ENCODE data around the gene CHAMP1.

Gene CHAMP1, protein sequence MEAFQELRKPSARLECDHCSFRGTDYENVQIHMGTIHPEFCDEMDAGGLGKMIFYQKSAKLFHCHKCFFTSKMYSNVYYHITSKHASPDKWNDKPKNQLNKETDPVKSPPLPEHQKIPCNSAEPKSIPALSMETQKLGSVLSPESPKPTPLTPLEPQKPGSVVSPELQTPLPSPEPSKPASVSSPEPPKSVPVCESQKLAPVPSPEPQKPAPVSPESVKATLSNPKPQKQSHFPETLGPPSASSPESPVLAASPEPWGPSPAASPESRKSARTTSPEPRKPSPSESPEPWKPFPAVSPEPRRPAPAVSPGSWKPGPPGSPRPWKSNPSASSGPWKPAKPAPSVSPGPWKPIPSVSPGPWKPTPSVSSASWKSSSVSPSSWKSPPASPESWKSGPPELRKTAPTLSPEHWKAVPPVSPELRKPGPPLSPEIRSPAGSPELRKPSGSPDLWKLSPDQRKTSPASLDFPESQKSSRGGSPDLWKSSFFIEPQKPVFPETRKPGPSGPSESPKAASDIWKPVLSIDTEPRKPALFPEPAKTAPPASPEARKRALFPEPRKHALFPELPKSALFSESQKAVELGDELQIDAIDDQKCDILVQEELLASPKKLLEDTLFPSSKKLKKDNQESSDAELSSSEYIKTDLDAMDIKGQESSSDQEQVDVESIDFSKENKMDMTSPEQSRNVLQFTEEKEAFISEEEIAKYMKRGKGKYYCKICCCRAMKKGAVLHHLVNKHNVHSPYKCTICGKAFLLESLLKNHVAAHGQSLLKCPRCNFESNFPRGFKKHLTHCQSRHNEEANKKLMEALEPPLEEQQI
- total RNA-seq, result 1.8 to 51.3 (median 11.1) reads per million in 17 experiments

DNA sequence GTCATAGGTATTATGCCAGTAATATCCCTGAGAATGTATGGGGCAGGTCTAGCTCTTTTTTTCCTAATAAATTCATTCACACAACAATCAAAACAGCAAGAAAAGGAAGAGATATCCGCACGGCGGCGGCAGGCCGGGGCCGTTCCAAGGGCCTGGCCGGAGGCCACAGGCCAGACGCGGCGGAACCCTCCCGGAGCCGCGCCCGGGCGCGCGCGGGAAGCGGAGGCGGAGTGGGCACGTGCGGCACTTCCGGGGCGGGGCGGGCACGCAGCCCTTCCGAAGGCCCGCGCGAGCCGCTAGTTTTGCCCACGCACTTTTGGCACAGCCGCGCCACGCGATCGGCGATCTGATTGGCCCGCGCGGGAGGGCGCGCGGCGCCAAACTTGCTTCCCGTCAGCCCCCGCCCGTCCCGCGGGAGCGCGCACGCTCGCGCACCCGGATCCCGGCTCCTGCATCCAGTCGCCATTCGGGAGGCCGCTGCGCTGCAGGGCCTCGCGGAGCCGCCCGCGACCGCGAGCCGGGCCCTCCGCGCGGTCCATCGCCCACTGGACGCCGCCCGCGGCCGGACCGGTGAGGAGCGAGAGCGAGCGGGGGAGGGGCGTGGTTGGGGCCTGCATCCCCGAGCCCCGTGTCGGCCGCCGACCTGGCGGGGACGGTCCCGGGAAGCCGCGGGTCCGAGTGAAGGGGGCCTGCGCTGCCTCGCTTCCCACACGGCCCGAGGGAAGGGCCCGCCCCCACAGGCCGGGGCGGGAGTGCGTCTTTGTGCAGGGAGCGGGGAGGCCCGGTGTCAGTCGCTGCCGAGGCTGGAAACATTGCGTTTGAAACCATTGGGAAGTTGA lies at the start of gene CHAMP1:
TSS of gene CHAMP1 (plus strand) at position 430 of the 839 bp plus-strand sequence. CDS start 9,340 bp downstream, outside the sequence.
- DNase-seq, result peak; percentile 99 to 100 (median 100)

DNA sequence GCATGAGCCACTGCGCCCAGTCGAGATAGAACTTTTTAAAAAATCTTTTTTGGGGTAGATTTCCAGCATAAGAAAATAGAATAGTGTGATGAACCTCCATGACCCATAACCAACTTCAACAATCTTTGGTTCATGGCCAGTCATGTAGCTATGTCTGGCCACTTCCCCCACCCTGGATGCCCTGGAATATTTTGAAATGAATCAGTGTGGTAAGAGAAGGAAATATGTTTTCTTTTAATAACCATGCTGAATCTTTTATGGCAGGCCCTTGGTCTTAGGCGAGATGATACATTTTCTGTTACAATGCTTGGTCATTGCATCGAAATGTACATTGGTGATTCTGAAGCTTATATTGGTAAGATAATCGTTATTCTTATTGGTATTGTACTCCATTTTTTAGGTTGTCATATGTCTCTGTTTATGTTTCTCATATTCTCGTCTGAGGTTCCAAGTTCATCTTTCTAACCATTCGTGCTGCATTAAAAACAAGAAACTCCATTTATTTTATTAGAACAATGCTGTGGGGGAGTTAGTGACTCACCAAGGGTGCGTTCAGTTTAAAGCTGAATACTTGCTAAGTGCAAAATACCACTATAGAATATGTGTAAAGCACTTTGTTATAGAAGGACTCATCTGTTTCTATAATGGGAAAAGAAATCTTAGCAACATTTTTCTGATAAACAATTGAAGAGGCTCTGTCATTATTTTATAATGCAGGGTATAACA lies 49.3 kb upstream of the CHAMP1 start:
- DNase-seq, result no peak

DNA sequence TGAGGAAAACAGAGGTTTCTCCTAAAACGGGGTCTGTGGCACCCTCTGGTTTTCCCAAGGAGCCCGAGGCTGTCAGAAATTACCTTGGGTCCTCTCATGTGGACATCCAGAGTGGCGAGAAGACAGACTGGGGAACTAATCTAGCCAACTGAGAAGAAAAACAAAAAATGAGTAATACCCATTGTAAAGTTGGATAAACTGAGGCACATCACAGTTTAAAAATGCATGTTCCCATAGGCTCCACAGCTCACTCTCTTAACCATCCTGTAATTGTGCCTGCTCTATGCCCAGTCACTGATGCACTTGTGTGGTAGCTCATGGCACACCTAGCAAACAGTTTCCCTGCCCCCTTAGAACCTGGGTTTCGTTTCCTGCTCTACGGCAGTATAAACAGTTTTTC lies 48.1 kb upstream of the CHAMP1 start:
- no peak for DNase-seq

GRCh38 chr13:114268344-114269280 lies 45.7 kb upstream of the CHAMP1 start:
- no peak for DNase-seq

GRCh38 chr13:114269281-114269770 lies 45.0 kb upstream of the CHAMP1 start:
- DNase-seq, result no peak

- DNase-seq, result peak in 3 of 4 experiments; percentile 6 to 15 (median 12)
Measured at GRCh38 chr13:114272977-114273376, 41.3 kb upstream of the CHAMP1 start.

GRCh38 chr13:114275304-114275703 lies 39.0 kb upstream of the CHAMP1 start:
- DNase-seq, result peak; percentile 54 to 72 (median 68)

- DNase-seq, result no peak
Measured at GRCh38 chr13:114279146-114279545, 35.2 kb upstream of the CHAMP1 start.

GRCh38 chr13:114279758-114280355 lies 34.4 kb upstream of the CHAMP1 start:
- DNase-seq, result peak in 3 of 4 experiments; percentile 16 to 34 (median 21)

GRCh38 chr13:114281351-114282040 lies 32.8 kb upstream of the CHAMP1 start, which contains the start of gene UPF3A:
Gene UPF3A, plus strand, starts transcription at chr13:114281601. Its CDS starts 39 bp downstream, at chr13:114281640.
- DNase-seq, result peak; percentile 97 to 99 (median 98)

DNA sequence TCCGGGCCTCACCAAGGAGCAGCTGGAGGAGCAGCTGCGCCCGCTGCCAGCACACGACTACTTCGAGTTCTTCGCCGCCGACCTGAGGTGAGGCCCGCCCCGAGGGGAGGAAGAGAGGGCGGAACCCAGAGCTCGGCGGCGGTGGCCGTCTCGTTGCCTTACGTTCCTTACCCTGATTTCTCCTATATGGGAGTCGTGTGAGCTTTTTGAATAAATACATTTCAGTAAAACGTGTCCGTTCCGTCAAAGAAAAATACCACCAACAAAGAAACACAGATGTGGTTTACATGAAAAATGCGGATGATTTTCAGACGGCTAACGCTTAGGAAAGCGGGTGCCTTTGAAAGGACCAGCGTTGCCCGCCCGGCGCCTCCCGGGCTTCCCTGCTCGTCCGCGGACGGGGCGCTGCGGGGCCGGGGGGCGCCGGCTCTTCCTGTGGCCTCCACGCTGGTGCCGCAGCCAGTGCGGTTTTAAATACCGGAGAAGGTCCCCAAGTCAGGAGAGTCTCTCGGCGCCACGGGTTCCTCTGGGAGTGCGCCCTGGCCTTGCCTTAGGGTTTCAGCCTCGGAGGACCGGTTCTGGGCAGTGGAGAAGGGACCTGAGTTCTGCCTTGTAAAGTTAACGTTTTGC lies 32.1 kb upstream of the CHAMP1 start:
- DNase-seq, result peak; percentile 74 to 89 (median 81)

- peak in 3 of 4 experiments; percentile 22 to 25 (median 24) for DNase-seq
Measured at GRCh38 chr13:114283576-114283975, 30.7 kb upstream of the CHAMP1 start.

- DNase-seq, result no peak
Measured at GRCh38 chr13:114284680-114285079, 29.6 kb upstream of the CHAMP1 start.

DNA sequence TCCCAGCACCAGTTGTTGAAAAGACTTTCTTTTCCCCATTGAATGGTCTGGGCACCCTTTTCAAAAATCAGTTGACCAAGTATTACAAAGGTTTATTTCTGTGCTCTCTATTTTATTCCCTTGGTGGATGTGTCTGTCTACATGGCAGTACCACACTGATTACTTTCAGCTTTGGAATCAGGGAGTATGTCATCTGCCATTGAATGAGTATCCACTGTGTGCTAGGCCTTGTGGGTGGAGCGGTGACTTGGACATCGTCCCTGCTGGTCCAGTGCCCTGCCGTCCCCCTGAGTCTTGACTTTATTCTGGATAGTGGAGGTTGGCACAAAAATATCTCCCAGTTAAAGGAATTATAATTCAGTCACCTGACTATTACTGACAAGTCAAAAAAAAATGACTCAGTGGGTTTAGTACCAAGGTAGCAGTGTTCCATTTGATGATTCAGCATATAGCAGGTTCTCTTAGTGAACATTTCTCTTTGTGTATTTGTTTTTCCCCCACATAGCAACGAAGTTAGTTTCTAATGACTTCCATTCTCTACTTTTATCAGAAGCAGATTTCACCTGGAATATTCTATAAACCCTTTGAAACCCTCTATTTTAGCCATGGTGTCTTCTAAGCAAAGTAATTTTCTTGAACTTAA lies 29.0 kb upstream of the CHAMP1 start:
- DNase-seq, result no peak

- DNase-seq, result no peak
Measured at GRCh38 chr13:114286808-114287207, 27.5 kb upstream of the CHAMP1 start.

DNA sequence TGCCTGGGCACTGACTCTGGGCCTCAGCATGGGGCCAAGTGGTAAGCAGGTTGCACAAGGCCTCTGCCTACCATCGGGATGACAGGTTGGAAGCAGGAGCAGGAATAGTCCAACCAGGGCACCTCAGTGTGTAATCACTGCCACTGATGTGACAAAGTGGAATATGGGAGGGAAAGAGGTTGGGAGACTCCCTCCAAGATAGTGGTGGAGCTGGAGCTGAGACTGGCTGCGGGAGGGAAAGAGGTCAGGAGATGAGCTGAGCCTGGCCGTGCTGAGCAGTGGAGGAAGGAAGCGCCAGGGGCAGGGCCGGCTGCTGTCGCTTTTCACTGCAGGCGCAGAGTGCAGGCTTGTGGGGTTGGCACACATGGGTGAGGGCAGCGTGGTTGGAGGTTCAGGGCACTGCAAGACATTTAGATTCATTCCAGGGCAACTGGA lies 26.1 kb upstream of the CHAMP1 start:
- DNase-seq, result no peak

DNA sequence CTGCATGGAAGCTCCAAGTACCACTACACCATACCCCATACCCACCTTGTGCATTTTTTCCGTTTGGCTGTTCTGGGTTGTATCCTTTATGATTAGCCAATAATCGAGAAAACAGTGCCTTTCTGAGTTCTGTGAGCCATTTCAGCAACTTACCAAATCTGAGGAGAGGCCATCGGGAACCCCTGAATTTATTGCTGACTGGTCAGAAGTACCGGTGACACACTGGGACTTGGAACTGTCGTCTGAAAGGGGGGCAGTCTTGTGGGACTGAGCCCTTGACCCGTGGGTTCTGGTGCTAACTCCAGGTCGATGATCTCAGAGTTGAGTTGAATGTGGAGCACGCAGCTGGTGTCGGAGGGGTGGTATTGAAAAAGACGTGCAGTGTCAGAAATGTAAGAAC lies 17.9 kb upstream of the CHAMP1 start:
- no peak for DNase-seq

- no peak for DNase-seq
Measured at GRCh38 chr13:114296902-114297301, 17.4 kb upstream of the CHAMP1 start.
